NAMALWA (cell line): Measurements from ENCODE around the gene ABCG8.

Source experiments
- DNase-seq: peaks from one replicate; pipeline ENCODE4 v3.0.0-alpha.2; 2015; ENCODE audit warnings: low spot score

Gene ABCG8

DNA sequence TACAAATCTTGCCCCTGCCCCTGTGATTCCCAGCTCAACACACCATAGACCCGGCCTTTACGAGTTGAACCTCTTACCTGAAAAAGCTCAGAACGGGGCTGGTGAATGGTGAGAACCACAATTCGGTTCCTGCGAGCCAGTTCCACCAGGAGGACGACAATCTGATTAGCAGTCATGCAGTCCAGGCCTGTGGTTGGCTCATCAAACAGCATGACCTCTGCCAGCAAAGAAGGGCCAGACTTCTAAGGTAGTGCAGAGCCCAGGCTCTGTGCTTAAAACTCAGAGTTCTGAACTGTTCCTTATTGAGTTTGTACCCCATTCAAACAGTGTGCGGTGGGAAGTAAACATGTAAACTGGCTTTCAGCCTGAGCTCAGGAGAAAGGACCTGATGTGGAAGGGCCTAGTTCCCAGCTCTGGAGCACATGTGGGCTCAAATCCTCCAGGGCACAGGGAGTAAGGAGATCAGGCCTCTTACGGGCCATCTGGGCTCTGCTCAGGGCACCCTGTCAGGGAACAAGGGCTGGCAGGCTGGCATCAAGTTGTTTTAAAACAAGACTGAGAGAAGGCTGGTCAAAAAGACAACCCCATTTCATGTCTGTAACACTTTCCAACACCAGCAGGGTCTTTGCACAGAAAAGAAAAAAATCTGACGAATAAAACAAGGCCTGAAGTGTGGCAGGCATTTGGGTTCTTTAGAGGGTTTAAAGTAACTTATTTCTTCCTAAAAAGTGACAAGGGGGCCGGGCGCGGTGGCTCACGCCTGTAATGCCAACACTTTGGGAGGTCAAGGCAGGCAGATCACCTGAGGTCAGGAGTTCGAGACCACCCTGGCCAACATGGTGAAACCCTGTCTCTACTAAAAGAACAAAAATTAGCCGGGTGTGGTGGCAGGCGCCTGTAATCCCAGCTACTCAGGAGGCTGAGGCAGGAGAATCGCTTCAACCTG is 12.2 kb upstream of the ABCG8 start:
- DNase-seq = no peak

DNA sequence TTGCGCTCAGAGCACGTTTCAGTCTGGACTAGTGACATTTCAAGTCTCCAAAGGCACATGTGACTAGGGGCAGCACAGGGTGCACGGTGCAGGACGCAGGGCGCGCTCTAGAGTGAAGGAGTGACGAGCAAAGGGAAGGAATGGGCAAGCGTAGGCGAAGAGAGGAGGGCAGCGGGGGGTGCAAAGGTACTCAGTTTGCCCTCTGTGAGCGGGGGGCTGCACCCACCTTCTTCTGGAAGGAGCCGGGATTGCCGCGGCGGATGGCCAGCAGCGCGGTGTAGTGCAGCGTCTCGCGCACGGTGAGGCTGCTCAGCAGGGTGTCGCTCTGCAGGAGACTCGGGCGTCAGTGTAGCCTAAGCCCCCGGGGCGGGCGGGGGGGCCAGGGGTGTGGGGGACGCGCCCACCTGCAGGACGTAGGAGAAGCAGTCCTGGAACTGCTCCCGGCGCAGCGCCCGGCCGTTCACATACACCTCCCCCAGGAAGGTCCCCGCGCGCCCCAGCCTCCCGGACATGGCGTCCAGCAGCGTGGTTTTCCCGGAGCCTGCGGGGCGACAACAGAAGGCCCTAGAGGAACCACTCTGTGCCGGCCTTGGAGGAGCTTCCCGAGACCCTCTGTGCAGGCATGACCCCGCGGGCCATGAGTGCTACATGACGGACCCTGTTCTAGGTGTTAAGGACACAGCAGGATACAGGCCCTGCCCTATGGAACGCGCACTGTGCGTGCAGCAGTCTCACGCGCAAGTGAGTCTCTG is 7.1 kb upstream of the ABCG8 start:
- no peak for DNase-seq

DNA sequence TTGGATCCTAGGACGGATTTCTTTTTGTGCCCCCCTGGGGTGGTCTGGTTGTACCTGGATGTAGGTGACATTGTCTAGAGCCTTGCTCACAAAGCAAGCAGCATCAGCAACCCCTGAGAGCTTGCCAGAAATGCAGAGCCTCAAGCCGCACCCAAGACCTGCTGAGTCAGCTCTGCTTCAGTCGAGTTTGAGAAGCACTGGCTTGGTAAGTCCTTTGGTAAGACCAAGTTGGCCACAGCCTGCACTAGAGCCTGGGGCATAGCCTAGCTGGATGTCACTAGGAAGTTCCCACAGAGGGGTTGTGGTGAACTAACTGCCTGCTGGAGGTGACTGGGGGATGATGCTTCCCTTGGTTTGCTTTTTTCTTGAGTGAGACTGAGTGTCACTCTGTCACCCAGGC is 6.3 kb upstream of the ABCG8 start:
- DNase-seq = no peak

DNA sequence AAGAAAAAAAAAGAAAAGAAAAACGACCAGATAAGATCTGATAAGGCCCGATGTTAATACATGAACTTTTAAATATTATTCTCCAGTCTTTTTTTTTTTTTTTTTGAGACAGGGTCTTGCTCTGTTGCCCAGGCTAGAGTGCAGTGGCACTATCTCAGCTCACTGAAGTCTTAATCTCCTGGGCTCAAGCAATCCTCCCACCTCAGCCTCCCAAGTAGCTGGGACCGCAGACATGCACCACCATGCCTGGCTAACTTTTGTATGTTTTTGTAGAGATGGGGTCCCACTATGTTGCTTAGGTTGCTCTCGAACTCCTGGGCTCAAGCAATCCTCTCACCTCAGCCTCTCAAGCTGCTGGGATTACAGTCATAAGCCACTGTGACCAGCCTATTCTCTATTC is 1.7 kb upstream of the ABCG8 start:
- DNase-seq = no peak

DNA sequence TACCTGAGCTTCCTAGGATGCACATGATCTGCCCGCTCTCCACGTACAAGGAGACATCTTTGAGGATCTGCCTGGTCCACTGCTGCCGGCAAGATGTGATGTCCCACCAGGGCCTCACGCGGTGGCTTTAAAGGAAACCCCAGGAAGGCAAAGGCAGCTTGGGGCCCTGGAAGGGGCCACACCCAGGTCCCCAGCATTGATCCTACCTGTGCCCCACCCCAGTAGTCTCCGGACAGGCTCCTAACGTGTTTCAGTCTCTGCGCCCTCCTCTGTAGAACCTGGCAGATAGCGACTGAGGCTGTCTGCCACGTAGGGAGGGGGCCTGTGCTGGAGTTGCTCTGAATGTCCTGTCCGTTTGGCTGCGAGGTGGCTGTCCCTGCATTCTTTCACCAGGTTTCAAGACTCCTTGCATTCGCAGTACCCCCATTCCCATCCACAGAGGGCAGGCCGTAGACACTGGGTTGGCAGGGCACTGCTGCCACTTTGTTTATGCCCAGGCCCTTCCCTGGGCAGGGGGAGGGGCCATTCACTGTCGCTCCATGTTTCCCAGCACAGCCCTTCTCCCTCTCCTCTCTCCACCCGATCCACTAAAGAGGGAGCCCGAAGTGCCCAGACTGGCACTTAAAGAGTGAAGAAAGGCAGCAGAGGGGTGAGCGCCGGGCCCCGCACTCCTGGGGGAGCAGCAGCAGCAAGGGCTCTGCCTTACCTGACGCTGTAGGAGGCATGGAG is 776 bp upstream of the ABCG8 start:
- no peak for DNase-seq

DNA sequence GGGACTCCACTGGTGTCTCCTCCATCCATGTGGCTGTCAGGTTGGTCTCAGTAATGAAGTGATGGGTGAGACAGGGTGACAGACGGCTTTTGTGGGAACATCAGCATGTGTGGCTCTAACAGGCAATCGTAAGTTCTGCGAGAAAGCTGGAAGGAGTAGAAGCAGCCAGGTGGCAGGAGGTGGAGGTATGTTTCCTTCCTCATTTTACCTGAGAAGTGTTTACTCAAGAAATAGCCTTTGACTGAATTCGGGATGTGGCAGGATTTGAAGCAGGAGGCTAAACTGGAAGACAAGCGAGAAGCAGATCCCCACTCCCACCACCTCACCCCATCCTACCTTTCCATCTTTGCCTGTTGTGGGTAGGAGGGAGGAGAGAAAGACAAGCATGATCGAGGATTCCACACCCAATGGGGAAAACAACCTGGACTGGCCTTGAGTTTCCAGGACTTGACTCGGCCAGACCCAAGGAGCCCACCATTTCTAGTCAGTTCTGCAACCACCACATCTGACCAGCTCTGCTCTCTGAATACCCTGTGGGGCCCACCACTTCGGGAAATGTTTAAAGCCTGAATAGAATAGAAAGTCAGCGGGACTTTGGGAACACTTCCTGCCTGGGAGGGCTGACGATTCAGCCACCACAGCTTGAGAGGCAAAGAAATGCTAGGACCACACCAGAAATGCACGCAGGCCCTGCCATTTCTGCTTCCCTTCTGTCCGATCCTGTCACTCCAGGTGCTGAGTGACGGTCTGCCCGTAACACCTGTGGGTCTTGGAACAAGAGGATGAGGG is 1.2 kb downstream of the ABCG8 start:
- no peak for DNase-seq

DNA sequence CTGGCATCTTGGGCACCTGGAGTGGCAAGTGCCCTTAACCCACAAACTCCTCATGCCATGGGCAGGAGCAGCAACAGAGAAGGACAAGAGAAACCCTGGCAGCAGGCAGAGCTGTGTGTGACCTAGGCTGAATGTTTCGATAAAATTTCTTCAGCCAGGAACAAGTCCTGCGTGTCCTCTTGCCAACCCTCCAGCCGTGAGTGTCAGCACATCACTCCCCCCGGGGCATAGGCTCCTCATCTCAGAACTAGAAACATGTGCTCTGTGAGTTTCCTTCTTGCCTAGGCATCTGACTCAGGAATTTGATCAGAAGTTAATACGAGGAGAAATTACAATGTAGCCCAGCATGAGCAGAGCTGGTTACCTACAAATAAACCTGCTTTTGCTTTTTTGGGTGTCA is 2.2 kb downstream of the ABCG8 start:
- DNase-seq = no peak

DNA sequence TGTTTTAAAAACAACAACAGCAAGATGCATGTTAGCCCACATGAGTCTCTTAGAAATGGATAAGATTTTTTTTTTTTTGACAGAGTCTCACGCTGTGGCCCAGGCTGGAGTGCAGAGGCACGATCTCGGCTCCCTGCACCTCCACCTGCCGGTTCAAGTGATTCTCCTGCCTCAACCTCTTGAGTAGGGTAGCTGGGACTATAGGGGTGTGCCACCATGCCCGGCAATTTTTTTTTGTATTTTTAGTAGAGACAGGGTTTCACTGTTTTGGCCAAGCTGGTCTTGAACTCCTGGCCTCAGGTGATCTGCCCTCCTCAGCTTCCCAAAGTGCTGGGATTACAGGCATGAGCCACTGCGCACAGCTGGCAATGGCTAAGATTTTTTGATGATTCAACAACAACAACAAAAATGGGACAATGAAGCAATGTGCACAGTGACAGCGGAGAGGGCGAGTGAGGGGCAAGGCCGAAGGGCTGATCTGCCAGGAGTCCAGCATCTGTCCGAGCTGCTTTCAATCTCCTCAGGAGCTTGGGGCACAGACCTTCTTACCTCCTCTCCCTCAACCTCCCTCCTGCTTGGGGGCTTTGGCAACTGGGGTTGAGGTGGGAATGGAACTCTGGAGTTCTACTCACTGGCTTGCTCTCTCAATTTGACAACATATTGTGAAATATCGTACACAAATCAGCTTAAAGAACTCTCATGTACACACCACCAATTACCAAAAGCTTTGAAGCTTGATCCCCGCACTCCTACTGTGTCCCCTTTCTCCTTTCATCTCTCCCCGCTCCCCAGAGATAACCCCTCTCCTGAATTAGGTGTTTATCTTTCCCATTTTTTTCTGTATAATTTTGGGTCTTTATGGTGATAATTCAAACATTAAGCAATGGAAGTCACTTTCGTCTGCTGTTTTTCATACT is 3.4 kb downstream of the ABCG8 start:
- DNase-seq = no peak

DNA sequence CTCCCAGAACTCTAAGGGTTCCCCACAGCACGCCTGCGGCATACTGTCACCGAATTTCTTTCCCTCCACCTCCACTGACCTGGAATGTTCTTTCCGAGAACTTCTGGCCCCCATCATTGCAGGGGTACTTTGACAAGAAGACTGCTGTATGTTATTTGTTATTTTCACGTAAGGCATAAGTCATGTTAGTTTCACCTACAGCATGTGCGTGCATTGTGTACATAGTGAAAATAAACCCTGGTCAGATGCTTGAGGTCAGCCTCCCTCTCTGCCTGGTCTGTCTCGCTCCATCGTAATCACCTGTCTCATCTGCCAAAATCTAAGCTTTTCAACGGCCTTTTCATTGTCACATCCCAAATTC is 4.1 kb downstream of the ABCG8 start:
- DNase-seq = no peak

DNA sequence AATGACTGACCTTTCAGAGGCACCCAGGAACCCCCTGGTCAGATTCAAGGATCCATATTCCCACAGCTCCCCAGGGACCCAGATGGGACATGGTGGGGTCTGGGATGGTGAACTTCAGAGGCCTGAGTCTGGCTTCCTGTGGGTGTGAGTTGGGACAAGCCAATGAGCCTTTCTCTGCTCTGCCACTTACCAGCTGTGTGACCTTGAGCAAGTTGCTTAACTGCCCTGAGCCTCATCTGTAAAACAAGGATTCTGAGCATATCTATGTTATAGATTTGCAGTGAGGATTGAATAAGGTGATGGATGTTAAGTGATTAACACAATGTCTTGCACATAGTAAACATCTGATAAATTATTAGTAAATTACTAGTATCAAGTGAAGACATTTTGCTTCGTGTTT is 6.4 kb downstream of the ABCG8 start:
- no peak for DNase-seq

DNA sequence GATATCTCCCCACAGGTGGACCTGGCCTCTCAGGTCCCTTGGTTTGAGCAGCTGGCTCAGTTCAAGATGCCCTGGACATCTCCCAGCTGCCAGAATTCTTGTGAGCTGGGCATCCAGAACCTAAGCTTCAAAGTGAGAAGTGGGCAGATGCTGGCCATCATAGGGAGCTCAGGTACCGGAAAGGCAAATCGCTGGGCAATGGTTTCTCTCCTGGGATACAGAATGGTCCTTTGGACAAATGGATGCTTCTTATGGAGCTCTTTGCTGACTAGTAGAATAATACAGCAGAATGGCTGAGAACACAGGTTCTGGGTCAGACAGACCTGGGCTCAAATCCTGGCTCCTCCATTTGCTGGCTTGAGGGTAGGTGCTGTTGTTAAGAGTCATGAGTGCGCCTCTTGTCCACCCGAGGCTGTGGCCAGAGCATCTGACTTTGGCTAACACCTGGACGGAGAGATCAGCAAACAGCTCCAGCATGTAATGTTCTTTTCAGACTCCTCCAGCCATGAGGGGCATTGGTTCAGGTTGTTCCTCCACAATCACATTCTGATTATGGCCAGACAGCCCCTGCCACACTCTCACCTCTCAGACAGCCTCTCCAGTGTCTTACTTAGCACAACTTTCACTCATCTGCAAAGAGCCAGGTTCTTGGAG is 7.5 kb downstream of the ABCG8 start:
- no peak for DNase-seq

DNA sequence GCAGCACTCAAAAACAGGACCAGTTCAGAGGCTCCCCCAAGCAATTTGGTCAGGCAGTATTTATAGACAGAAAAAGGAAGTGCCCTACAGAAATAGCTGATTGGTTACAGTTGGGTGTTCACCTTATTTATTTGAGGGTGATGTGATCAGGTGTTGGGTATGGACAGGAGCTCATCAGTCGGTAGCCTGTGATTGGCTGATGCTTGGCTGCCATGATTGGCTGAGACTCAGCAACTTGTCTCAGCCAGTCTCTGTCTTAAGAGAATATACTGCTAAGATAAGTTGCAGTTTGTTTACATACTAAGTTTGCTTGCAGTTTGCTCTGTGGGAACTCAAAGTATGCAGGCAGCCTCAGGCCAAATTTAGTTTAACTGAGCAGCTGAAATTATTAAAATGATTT is 9.4 kb downstream of the ABCG8 start:
- DNase-seq = peak; percentile 9

DNA sequence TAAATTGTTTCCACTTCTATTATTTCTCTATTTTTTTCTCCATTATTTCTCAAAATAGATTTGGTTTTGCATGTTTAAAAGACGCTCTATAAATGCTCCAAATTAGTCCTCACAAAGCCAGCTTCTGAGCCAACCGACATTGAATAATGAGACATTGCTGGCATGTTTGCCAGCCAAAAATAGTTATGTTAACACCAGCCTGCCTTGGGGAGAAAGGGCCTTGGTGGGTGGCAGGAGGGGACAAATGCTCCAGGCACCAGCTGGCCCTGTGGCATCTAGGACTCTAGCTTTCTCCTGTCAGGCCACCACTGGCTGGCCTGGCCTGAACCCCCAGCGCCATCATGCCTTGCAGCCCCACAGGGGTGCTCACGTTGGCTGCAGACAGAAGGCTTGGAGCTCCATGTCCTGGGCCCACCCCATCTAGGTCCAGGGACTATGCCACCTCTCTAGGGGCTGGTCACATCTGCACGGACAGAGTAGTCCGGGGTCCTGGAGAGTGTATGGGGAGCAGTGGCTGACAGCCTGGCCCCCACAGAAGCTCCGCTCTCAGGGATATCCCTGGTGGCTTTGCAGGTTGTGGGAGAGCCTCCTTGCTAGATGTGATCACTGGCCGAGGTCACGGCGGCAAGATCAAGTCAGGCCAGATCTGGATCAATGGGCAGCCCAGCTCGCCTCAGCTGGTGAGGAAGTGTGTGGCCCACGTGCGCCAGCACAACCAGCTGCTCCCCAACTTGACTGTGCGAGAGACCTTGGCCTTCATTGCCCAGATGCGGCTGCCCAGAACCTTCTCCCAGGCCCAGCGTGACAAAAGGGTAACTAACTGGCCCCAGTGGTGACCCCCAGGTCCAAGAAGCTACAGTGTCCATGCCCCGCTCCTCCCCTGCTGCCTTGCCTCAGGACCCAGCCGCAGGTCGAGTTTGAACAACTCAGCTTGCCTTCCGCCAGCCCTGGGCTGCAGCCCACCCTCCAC is 12.5 kb downstream of the ABCG8 start:
- no peak for DNase-seq

DNA sequence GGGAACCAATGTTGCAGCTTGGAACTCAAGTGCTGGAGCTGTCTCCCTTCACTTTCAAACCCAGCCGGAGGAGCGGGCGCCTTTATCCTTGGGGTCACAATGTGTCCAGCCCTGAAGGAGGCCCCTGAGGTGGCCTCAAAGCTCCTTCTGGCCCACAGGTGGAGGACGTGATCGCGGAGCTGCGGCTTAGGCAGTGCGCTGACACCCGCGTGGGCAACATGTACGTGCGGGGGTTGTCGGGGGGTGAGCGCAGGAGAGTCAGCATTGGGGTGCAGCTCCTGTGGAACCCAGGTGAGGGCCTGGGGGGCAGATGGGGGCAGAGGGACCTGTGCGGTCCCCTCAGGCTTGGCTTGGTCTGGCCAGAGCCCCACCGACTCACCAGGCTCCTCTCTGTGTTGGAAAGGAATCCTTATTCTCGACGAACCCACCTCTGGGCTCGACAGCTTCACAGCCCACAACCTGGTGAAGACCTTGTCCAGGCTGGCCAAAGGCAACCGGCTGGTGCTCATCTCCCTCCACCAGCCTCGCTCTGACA is 13.5 kb downstream of the ABCG8 start:
- no peak for DNase-seq

DNA sequence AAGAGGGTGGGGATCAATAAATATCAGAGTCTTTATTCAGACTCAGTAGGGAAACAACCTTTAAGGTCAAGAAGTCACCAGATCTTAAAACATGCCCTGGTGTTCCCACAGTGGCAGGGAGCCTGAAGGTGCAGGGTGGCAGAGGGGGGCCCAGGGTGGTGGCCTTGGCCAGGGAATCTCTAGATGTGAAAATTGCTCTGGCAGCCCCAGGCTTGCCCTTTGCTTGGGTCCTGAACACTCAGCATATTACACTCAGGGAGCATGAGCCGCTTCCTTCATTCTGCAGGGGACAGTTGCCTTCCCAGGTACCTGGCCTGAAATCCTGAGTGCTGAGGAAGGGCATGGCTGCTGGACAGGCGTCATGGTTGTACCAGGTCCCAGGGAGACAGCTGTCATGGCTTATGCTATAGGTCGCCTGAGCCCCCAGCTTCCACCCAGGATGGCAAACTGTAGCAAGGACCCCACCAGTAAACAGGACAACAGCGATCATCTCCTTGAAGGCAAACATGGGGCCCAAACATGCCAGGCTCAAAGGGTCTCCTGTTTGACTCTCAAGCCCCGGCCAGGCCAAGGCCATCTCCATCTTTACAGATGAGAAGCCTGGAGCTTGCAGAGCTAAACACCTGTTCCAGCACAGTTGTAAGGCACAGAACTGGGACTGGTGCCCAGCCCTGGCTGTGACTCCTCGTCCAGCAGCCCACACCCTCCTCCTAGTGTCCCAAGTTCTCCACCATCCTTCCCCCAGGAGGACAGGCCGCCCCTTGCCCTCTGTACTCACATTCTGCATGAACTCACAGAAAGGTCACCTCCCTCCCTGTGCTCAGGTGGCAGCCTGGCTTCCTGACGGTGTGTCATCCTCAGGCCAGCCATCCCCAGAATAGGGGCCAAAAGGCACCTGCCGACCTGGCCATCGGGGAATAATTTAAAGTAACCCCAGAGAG is 14.6 kb downstream of the ABCG8 start:
- no peak for DNase-seq

DNA sequence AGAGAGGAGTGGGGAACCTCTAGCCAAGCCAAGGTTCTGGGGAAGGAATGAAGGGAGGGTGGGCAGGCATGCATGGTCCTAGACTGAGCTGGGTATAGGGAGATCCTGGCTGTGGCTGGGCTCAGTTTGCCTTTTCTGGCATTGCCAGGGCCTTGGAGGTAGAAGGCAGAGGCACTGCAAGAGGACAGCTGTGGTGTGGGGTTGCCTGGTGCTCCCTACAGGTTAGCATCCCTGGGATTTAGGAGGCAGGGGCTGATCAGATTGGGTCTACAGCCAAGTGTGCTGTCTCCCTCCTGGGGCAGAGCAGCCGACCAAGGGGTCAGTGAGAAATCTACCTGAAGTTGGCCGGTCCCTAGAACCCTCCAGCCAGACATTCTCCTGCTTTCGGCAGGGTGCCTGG is 15.9 kb downstream of the ABCG8 start:
- no peak for DNase-seq

DNA sequence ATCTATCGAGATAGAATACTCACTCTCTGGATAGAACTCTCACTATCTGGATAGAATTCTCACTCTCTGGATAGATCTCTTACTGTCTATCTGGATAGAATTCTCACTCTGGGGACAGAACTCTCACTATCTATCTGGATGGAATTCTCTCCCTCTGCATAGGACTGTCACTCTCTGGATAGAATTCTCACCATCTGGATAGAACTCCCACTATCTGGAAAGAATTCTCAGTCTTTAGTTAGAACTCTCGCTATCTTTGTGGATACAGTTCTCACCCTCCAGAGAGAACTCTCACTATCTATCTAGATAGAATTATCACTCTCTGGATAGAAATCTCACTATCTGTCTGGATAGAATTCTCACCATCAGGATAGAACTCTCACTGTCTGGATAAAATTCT is 16.5 kb downstream of the ABCG8 start:
- no peak for DNase-seq

DNA sequence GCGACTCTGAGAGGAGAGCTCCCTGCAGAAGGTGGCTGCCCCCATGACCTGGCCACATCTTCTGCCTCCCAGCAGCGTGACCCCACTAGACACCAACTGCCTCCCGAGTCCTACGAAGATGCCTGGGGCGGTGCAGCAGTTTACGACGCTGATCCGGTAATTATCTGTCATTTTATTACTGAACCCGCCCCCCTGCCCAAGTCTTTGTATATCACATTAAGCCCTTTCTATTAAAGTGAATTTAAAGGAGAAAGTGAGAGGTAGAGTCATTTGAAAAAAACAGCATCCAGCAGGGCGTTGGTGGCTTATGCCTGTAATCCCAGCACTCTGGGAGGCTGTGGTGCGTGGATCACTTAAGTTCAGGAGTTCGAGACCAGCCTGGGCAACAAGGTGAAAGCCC is 33.4 kb downstream of the ABCG8 start:
- DNase-seq = no peak
